Heart right ventricle (tissue), 16 donors: ENCODE measurements around the gene GPSM3. TPM values are rescaled to one million over a fixed set of nuclear protein-coding genes. Genes with fewer than 3 reads are reported as not detected.
A peak's percentile ranks its signal among the peaks of the same experiment; 100 is the strongest.

Source experiments
- ATAC-seq, 8 donors: fragments of 200-7000 bp; cut with Tn5 transposase; one replicate each; pipeline ENCODE4 v1.9.1; 2020; ENCODE audit warnings: mild to moderate bottlenecking in 8 of 8, moderate library complexity in 8 of 8, moderate number of reproducible peaks in 1 of 8
- DNase-seq, 2 donors: peaks; one replicate each; pipeline ENCODE4 v3.0.0-alpha.2; 2020
- H3K27ac ChIP-seq, 10 donors: fragments of 200-600 bp; sonication (generic) in 2 of 10; one replicate each; pipeline versions ENCODE4 v1.5.0 to v1.8.0; 2020 to 2022; ENCODE audit warnings: mild to moderate bottlenecking in 3 of 10
- H3K27me3 ChIP-seq, 7 donors: fragments of 200-600 bp; one replicate each; pipeline ENCODE4 v1.8.0; 2021 to 2022; ENCODE audit warnings: mild to moderate bottlenecking in 2 of 7
- H3K36me3 ChIP-seq, 9 donors: fragments of 200-600 bp; sonication (generic) in 1 of 9; one replicate each; pipeline versions ENCODE4 v1.5.0 to v1.8.0; 2020 to 2022; ENCODE audit warnings: mild to moderate bottlenecking in 2 of 9
- H3K4me1 ChIP-seq, 9 donors: fragments of 200-600 bp; sonication (generic) in 1 of 9; one replicate each; pipeline versions ENCODE4 v1.5.0 to v1.8.0; 2020 to 2022; ENCODE audit warnings: mild to moderate bottlenecking in 4 of 9
- H3K4me3 ChIP-seq, 10 donors: fragments of 200-600 bp; sonication (generic) in 2 of 10; one replicate each; pipeline versions ENCODE4 v1.5.0 to v1.8.0; 2020 to 2022; ENCODE audit warnings: mild to moderate bottlenecking in 7 of 10, moderate library complexity in 2 of 10
- H3K9me3 ChIP-seq, 11 donors: fragments of 200-600 bp in 10 of 11; sonication (generic) in 2 of 11; one replicate each; pipeline versions ENCODE4 v1.5.0 to v1.8.0; 2013 to 2022; ENCODE audit warnings: mild to moderate bottlenecking in 2 of 11, control low read depth in 1 of 11, moderate library complexity in 1 of 11
- WGBS, 2 donors: extraction: QIAGEN DNeasy Blood & Tissue Kit; methylation state at CpG; one replicate each; pipeline ENCODE4 v1.1.7; 2013; ENCODE audit warnings: inconsistent platforms in 1 of 2; 5-methylcytosine and 5-hydroxymethylcytosine counted together
- intact Hi-C, 10 donors: fragments of 100-400 bp; cut with DNase I; formaldehyde crosslinking; loops; one replicate each; pipeline versions ENCODE4 v1.11.1 to v1.14.2; 2022
- long read RNA-seq, 3 donors: library from polyadenylated mRNA; unstranded; transcript quantifications; one replicate each; pipeline ENCODE4 v2.0.0, GENCODE V29; 2020 to 2021
- polyA plus RNA-seq, 2 donors: library from polyadenylated mRNA; stranded (reverse); fragments of 200-250 nt; gene quantifications; one replicate each; pipeline ENCODE4 v1.2.3, GENCODE V29; 2013
- total RNA-seq, 10 donors: library from RNA; stranded (reverse); fragmentation: NEBNext Ultra II Directional in 3 of 10; extraction: Animal tissue kit (Norgen Biotek cat#: 25700) in 3 of 10; gene quantifications; one replicate each; pipeline versions ENCODE4 v1.2.1 to v1.2.4, GENCODE V29; 2021 to 2023
- TF ChIP-seq, protein P1 (sequence below), 9 donors: fragments of 200-600 bp; sonication (generic) in 2 of 9; IDR thresholded peaks; one replicate each; pipeline versions ENCODE4 v1.5.0 to v1.8.0; 2021 to 2022; ENCODE audit warnings: antibody characterized with exemption in 9 of 9, mild to moderate bottlenecking in 5 of 9, moderate library complexity in 1 of 9
- donor health status: Arrhythmogenic right ventricular cardiomyopathy.
- donor health status: ischemic (EF 13 %, LVEDD 7.1; RV severe dilation, severe dysfunction).
- donor health status: healthy with polysubstance abuse.
- donor health status: DM: no; HTN: yes; CAD: no.
- donor health status: DM: no; HTN: no; CAD: no.
- donor health status: ischemic (EF 25% LVEDD 6.9; RV normal size, moderate dysfunction).
- donor health status: ischemic (EF 25% LVEDD 5.7; RV mildly dilated, moderate dysfunction).
- donor health status: healthy.
- donor health status: DM: yes; HTN: yes; CAD: no.
- donor health status: Ischemic cardiomyopathy.
- donor health status: ischemic (EF 35%, LVEDD 5.7; RV mildly dilated, moderate dysfunction).
- donor health status: nonischemic (EF 11% LVEDD 7.7; RV severe dilation, severe dysfunction).
- donor health status: DM: yes; HTN: yes; CAD: no.
- donor health status: PGD.
- donor health status: ischemic (EF 29% LVEDD 5.4; RV normal size, mild dysfunction).
- donor health status: nonischemic (EF 23%, LVEDD 6.1; RV moderate dilation, normal function).

The GPSM3 gene
- total RNA-seq (10 to 100 TPM in 1 of 10 donors, 1 to 10 TPM in 9; 2.4 to 28.0 (median 4.4) TPM), polyA plus RNA-seq (1 to 10 TPM; 5.8 to 6.2 TPM)
- long read RNA-seq, donor 1, partial matches to known transcripts, result 1 of 1 reads
- long read RNA-seq, donor 1, other reads (novel, unspliced or antisense), result 0 of 1 reads
- long read RNA-seq, donor 2, partial matches to known transcripts, result 2 of 2 reads
- long read RNA-seq, donor 2, other reads (novel, unspliced or antisense), result 0 of 2 reads
- long read RNA-seq, donor 3, partial matches to known transcripts, result 0 of 1 reads
- long read RNA-seq, donor 3, other reads (novel, unspliced or antisense), result 1 of 1 reads

GRCh38 chr6:32192608-32193039 lies at the start of gene GPSM3:
Gene GPSM3 (minus strand): TSS chr6:32192643. CDS start chr6:32192513, 130 bp downstream.
- Histone ChIP-seq H3K27me3 (no peaks in the 10 kb centered on the region), H3K4me1 (peaks cover 17 to 81% (median 68%) of the 10 kb centered on the region in 9 donors), H3K27ac (peak within 1 kb of the TSS; percentile 50 to 99 (median 98)), H3K9me3 (no peaks in the 10 kb centered on the region), H3K36me3 (peaks cover 0 to 30% (median 5%) of the 10 kb centered on the region in 9 donors), H3K4me3 (peak within 1 kb of the TSS in 8 of 10 donors; percentile 14 to 82 (median 58))
- WGBS, 2 donors, result 38 to 40% methylated on average over 3 to 5 of the region's 5 CpGs
- DNase-seq (peak; percentile 65 to 71), ATAC-seq (no peak)
- TF ChIP-seq, protein P1, sequence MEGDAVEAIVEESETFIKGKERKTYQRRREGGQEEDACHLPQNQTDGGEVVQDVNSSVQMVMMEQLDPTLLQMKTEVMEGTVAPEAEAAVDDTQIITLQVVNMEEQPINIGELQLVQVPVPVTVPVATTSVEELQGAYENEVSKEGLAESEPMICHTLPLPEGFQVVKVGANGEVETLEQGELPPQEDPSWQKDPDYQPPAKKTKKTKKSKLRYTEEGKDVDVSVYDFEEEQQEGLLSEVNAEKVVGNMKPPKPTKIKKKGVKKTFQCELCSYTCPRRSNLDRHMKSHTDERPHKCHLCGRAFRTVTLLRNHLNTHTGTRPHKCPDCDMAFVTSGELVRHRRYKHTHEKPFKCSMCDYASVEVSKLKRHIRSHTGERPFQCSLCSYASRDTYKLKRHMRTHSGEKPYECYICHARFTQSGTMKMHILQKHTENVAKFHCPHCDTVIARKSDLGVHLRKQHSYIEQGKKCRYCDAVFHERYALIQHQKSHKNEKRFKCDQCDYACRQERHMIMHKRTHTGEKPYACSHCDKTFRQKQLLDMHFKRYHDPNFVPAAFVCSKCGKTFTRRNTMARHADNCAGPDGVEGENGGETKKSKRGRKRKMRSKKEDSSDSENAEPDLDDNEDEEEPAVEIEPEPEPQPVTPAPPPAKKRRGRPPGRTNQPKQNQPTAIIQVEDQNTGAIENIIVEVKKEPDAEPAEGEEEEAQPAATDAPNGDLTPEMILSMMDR (IDR thresholded peaks at IDR 0.05), result no peak
- intact Hi-C loops, result loop anchor here in 2 of 10 donors (5.0 kb wide), 1 partner anchor 65 kb away; the partner anchor contains the start of gene ATF6B (in 2 of the 2)

GRCh38 chr6:32240686-32241085 lies 48.2 kb upstream of the GPSM3 start:
- no peaks in the 10 kb centered on the region for H3K27me3 ChIP-seq
- H3K36me3 ChIP-seq, result no peaks in the 10 kb centered on the region
- no peak for DNase-seq
- ATAC-seq, result no peak
- no peak overlapping the region for H3K27ac ChIP-seq
- TF ChIP-seq, protein P1 (IDR thresholded peaks at IDR 0.05), result no peak
- WGBS, 2 donors, result 90 to 96% methylated on average over 1 of the region's 1 CpG
- H3K9me3 ChIP-seq, result no peaks in the 10 kb centered on the region
- H3K4me1 ChIP-seq, result peaks cover 4 to 24% (median 9%) of the 10 kb centered on the region in 9 donors
- H3K4me3 ChIP-seq, result no peak overlapping the region
- intact Hi-C loops, result loop anchor here in 8 of 10 donors (5.0 to 10.0 kb wide), 8 partner anchors 43 to 554 kb away; no protein-coding TSS in a partner anchor

DNA sequence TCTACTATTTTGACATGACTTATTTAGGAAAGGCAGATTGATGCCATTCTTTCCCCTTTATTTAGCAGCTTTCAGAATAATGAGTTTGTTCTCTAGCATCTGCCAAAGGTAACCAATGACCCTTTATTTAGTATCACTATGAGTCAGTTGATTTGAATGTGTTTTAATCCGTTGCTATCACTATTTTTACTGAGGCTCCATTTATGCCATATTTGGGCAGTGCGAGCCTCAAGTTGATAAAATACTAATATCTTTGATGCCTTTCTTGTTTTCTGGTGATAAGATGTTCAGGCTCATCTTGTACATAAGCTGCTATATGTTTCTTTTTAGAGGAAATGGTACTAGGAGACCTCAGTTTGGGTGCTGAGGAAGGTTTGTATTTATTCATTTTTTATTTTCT lies 47.0 kb upstream of the GPSM3 start:
- TF ChIP-seq, protein P1 (IDR thresholded peaks at IDR 0.05), result no peak
- Histone ChIP-seq H3K27ac (no peak overlapping the region), H3K4me1 (peaks cover 2 to 21% (median 6%) of the 10 kb centered on the region in 9 donors), H3K36me3 (no peaks in the 10 kb centered on the region), H3K4me3 (no peak overlapping the region), H3K9me3 (no peaks in the 10 kb centered on the region), H3K27me3 (no peaks in the 10 kb centered on the region)
- intact Hi-C loops, result loop anchor here in 2 of 10 donors (10.0 kb wide), 1 partner anchor 125 kb away; no protein-coding TSS in a partner anchor
- no peak for ATAC-seq
- no peak for DNase-seq
- WGBS, 2 donors, result 74 to 75% methylated on average over 2 of the region's 2 CpGs

DNA sequence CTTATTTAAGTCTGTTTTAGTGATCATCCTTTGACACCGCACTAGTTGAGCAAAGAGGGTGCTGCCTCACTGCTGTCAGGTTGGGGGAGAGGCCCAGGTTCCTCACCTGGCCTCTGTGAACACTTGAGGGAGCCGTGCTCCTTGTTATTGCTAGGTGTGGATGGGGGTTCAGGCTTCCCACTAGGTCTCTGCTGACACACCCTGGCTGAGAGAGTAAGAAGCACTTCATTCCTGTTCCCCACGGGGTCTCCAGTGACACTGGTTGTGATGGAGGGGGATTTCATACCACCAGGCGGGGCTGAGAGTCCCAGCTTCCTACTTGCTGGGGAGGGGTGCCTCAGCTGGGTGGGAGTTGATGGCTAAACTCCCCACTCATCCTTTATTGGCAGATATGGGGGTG lies 42.5 kb upstream of the GPSM3 start:
- WGBS, 2 donors, result 38 to 39% methylated on average over 4 of the region's 4 CpGs
- TF ChIP-seq, protein P1 (IDR thresholded peaks at IDR 0.05), result peak in 3 of 9 donors; percentile 27 to 54 (median 33)

More for the DNA sequence above, 42.5 kb upstream of the GPSM3 start:
- Histone ChIP-seq H3K4me1 (peaks cover 0 to 20% (median 4%) of the 10 kb centered on the region in 9 donors), H3K27ac (peak overlapping the region; percentile 45 to 92 (median 76)), H3K9me3 (no peaks in the 10 kb centered on the region), H3K36me3 (no peaks in the 10 kb centered on the region), H3K4me3 (no peak overlapping the region), H3K27me3 (no peaks in the 10 kb centered on the region)
- DNase-seq (peak in 1 of 2 donors; percentile 25), ATAC-seq (peak; percentile 47 to 90 (median 74))
- intact Hi-C loops, result loop anchor here in 2 of 10 donors (10.0 kb wide), 1 partner anchor 120 kb away; no protein-coding TSS in a partner anchor
